ENCODE data around the gene DNMT1. TPM values are rescaled to one million over a fixed set of nuclear protein-coding genes. Genes with fewer than 3 reads are reported as not detected.
"Not testable (repeated sequence)": the region's sequence is repeated elsewhere in the genome, so short reads cannot be mapped to it uniquely, and the experiment has no call there.

The DNMT1 gene
- 61.4 TPM for polyA plus RNA-seq (ENCODE audit: insufficient read length)

DNA sequence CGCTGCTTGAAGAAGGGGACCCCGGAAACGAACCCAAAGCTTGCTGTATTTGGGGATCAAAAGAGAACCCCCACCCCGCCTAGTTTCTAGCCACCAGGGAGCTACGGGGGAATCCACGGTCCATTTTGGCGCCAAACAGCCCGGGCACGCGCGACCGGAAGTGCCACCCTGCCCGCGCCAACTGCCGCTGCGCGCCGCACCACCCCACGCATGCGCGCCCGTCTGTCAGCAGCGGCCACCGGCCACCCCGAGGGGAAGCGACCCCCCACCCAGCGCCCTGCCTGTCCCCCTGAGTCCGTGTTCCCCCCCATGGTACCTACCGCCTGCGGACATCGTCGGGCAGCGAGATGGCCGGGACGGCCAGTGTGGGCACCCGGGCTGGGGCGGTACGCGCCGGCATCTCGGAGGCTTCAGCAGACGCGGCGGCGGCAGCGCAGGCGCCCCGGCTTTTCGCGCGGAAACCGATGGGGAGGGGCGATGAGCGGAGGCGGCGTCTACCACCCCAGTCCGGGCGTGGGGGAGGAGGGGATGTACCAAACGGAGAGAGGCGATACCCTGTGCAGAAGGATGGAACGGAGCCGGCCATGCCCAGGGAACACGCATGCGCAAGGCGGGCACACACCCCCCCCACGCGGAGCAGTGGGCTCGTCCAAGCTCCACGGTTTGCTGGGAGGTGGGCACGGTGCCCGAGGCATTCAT lies at the start of gene DNMT1:
Gene DNMT1, minus strand, starts transcription at position 454 of the 699 bp plus-strand sequence. Its CDS starts 54 bp downstream, at position 400.
- peak; percentile 62 for DNase-seq (ENCODE audit: low read depth)

DNA sequence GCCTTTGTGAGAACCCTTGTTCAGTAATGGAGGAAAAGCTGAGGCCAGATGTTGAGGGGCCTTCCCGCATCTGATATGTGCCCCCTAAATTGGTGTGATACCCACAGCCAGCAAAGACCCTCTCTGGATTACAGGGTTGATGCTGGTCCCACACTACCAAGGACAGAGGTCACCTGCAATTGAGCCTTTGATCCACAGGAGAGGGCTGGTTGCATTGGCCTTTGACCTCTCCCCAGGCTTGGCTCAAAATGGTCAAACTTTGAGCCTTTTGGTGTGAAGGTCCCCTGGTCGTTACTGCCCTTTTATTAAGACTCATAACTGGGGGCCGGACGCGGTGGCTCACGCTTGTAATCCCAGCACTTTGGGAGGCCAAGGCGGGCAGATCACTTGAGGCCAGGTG lies 48.9 kb upstream of the DNMT1 start:
- DNase-seq (ENCODE audit: low read depth) = no peak

GRCh38 chr19:10241826-10242449 lies 47.2 kb upstream of the DNMT1 start:
- not testable (repeated sequence) for DNase-seq (ENCODE audit: low read depth)

DNA sequence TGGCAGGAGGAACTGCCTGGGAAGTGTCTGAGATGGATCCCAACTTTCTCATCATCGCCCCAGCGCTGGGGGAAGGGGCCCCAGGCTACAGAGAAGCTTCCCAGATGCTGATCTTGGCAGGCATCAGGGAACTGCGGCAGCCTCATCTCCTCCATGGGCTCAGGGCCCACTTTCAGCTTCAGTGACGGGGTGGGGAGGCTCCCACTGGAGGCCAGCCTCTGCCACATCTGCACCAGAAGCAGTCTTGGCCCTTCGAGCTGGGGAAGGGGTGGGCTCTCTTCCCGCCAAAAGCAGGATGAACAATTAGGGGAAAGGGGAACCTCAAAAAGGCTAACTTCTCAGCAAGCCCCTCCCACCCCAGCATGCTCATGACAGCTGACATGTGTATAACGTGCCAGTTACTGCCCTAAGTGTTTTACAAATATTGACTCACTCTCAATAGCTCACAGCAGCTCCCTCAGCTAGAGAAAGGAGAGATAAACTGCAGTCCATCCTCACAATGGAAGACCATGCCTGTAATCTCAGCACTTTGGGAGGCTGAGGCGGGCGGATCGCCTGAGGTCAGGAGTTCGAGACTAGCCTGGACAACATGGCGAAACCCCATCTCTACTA lies 43.5 kb upstream of the DNMT1 start:
- peak; percentile 88 for DNase-seq (ENCODE audit: low read depth)

GRCh38 chr19:10237702-10238101 lies 42.9 kb upstream of the DNMT1 start:
- DNase-seq (ENCODE audit: low read depth) = no peak

DNA sequence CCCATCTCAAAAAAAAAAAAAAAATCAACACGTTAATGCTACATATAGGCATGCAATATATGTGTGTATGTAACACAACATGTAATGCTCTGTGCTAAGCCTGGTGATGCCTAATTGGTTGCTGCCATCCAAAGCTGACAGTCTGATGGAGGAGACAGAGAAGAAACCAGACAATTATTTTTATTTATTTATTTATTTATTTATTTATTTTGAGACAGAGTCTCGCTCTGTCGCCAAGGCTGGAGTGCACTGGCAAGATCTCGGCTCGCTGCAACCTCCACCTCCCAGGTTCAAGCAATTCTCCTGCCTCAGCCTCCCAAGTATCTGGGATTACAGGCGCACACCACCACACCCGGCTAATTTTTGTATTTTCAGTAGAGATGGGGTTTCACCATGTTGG lies 40.7 kb upstream of the DNMT1 start:
- not testable (repeated sequence) for DNase-seq (ENCODE audit: low read depth)

- no peak for DNase-seq (ENCODE audit: low read depth)
Observed at GRCh38 chr19:10235003-10235402, 40.2 kb upstream of the DNMT1 start.

DNA sequence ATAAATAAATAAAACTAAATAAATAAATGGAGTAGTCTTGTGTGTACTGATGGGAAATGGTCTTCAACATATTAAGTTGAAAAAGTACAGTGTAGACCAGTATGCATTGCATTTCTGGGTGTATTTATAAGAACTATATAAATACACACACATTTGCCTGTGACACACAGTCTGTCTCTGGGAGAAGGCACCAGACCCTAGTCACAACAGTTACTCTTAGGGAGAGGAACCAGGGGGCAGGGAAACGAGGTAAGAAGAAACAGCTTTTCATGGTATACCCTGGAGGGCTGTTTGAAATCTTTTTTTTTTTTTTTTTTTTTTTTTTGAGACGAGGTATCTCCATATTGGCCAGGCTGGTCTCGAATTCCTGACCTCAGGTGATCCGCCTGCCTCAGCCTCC lies 39.2 kb upstream of the DNMT1 start:
- no peak for DNase-seq (ENCODE audit: low read depth)

DNA sequence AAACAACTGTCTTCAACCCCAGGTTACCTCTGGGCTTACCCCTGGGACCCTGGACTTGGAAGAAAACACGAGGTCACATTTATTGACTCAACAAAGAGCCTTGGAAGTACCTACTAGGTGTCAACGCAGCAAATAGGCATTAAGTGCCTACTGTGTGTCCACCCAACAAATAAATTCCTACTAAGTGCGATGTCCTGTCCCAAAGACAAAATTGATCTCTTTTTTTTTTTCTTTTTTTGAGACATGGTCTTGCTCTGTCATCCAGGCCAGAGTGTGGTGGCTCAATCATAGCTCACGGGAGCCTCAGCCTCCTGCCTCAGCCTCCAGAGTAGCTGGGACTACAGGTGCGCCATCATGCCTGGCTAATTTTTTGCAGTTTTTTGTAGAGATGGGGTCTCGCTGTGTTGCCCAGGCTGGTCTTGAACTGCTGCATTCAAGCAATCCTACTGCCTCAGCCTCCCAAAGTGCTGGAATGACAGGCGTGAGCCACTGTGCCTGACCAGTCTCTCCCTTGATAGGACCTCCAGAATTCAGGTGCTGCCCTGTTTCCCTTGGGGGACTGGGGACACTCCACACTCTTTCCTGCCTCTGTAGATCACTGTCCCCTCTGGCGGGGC lies 37.0 kb upstream of the DNMT1 start:
- no peak for DNase-seq (ENCODE audit: low read depth)

DNA sequence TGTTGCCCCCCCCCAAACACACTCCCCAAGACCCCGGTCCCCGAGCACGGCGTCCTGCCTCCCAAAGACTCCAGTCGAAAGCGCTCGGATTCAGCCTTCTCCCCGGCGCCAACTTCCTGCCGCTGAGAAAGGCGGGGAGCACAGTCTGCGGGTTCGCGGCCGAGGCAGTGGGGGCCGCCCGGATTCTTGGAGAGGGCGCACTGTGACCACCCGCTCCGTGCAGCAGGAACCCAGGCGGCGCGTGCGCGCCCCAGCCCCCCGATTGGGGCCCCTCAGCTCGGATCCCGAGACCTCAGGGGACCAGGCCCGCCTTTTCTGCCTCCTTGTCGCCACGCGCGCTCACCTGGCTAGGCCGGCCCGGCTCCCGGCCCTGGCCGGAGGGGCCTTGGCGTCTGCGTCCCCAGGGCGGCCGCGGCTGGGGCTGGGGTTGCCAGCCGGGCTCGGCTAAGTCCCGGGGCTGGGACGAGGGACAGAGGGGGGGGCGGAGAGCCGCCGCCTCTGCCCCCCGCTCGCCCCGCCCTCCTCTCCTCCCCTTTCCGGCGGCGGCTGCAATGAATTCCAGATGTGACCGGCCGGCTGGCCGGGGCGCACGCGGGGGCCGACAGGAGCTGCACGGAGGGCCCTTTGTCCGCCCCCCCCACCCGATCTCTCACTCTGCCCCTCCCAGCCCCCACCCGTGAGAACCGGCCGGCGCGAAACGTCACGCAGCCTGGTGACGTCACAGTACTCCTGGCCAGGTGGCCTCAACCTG lies 36.3 kb upstream of the DNMT1 start, which contains the start of gene S1PR2:
Gene S1PR2, minus strand, starts transcription at position 471 of the 751 bp plus-strand sequence. CDS start 6,426 bp downstream, outside the sequence.
- no peak for DNase-seq (ENCODE audit: low read depth)

DNA sequence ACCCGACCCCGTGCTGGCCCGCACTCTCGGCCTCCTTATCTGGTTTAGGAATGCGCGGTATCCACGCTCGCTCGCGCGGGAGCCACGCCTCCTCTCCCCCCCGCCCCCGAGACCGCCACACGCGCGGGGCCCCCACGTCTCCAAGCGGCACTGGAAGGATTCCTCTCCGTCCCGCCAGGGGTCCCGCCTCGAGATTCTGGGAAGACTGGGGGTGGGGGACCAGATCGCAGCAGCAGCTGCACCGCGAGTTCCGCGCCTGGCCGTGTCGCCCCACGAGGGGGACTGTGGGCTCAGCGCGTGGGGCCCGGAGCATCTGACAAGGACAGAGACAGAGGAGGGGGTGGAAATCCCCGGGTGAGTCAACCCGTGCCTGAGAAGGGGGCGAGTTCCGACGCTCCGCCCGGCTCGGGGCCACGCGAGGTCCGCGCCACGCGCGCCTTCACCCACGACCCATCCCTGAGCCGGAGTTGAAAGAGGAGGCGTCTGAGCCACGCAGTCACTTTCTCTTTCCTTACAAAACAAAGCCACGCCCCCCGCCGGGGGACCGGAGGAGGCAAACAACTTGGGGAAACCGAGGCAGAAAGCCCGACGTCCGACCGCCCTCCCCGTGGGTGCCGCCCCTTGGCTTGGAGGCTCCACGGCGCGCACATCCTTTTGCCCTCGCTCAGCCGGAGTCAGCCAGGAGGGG lies 35.6 kb upstream of the DNMT1 start:
- no peak for DNase-seq (ENCODE audit: low read depth)

DNA sequence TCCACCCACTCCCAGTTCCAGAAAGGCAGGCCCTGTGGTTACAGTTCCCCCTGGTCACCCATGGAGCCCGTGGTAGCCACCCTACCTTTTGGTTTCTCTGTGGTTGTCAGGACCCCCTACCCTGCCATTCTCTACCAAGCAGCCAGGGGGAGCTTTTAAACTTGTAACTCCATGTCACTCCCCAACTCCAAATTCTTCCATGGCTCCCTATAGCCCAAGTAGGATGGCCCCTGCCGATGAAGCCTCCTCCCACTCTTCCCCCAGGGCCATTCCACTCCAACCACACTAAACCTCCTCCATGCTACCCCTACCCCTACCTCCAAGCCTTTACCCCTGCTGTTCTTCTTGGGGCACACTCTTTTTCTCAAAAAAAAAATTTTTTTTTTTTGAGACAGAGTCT lies 34.2 kb upstream of the DNMT1 start:
- DNase-seq (ENCODE audit: low read depth) = no peak

DNA sequence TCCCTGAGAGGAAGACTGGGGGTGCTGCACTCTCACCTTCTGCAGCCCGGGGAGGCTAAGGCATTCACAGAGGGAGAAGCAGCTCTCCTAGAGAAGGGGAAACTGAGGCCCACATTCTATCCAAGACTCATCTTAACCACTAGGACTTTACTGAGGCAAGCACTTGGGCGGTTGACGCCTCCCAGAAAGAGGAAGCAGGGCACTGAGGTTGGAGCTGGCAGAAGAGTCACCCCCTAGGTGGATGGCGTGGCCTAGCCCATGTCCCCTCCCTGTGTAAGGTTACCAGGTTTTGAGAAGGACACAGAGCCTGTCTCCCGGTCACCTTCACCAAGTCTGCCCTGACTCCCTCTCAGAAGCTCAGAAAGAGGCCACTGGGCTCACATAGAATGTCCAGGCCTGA lies 33.6 kb upstream of the DNMT1 start:
- DNase-seq (ENCODE audit: low read depth) = no peak

GRCh38 chr19:10227026-10227971 lies 32.5 kb upstream of the DNMT1 start:
- DNase-seq (ENCODE audit: low read depth) = peak; percentile 71

DNA sequence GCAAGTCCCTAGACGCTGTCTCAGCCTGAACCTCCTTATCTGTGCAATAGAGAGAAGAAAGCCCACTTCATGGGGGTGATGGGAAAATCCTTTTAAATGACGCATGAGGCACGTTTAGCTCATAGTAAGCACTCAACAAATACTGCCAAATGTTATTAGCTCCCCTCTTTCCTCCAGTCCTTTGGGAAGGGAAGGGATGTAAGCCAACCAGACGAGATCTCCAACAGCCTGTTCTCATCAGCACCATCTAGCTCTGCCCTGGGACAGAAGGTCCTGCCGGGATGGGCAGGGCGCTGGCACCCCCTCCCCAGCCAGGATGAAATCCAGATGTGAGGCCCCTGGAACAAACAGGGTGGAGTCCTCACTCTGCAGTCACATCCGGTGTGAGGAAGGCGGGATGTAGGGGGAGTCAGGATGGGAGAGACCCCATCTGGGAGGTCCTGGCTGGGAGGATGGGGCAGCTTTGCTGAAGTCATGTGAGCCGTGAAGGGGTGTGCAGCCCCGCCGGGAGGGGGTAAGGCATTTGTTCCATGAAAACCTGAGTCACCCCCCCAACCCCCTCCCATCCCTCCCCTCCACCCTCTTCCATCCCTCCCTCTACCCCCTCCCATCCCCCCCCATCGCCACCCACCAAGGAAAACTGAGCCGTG lies 31.7 kb upstream of the DNMT1 start:
- DNase-seq (ENCODE audit: low read depth) = peak; percentile 89

DNA sequence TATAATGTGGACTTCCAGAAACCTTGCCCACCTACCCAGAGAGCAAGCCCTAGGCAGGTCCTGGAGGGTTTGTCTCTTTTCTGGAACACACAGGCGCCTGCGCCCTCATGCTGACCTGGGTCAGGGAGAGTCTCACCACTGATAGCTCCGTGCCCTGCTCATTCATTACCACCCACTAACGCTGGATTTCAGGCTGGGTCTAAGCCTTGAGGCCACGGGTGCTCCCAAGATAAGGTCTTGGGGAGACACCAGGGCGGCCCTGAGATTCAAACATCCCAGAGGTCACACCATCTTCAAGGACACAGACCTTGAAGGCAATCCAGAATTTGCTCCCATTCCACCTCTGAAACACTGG lies 31.2 kb upstream of the DNMT1 start:
- DNase-seq (ENCODE audit: low read depth) = no peak

- DNase-seq (ENCODE audit: low read depth) = no peak
Observed at GRCh38 chr19:10224337-10224736, 29.6 kb upstream of the DNMT1 start.

DNA sequence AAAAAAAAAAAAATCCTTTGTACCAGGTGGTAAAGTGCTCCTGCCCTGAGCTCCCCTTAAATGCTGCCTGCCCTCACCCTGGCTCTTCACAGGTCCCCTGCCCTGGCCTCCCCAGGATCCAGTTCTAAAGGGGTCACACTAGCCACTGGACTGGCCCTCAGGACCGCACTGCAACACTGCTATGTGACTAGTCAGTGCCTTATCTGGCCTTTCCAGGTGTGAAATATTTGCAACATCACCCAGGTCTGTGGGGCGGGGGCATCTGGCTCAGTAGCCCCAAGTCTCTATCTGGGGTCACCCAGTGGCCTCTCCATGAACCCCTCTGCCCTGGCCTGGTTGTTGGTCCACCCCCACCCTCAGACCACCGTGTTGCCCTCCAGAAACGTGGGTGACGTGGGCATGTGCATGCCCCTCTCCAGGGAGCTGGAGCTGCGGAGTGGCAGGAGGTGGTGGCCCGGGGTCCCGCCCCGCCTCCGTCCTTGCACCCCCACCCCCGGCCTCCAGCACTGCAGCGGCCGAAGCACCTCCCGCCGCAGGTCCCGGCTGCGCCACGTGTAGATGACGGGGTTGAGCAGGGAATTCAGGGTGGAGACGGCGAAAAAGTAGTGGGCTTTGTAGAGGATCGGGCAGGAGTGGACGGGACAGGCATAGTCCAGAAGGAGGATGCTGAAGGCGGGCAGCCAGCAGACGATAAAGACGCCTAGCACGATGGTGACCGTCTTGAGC lies 28.9 kb upstream of the DNMT1 start:
- no peak for DNase-seq (ENCODE audit: low read depth)

All from forelimb muscle (tissue), 1 donor.